ENCODE results near the gene TMEM161B.
"Not testable (repeated sequence)": the region's sequence is repeated elsewhere in the genome, so short reads cannot be mapped to it uniquely, and the experiment has no call there.

TMEM161B gene

GRCh38 chr5:88268385-88269184 lies at the start of gene TMEM161B:
TMEM161B (minus strand) TSS chr5:88268845; CDS start chr5:88268723, 122 bp downstream.
- DNase-seq = peak; percentile 89

- no peak for DNase-seq
These were observed 35.7 kb upstream of the TMEM161B start for GRCh38 chr5:88304356-88304755.

GRCh38 chr5:88298425-88298824 lies 29.8 kb upstream of the TMEM161B start:
- DNase-seq = no peak

GRCh38 chr5:88290801-88291200 lies 22.2 kb upstream of the TMEM161B start:
- DNase-seq = no peak

DNA sequence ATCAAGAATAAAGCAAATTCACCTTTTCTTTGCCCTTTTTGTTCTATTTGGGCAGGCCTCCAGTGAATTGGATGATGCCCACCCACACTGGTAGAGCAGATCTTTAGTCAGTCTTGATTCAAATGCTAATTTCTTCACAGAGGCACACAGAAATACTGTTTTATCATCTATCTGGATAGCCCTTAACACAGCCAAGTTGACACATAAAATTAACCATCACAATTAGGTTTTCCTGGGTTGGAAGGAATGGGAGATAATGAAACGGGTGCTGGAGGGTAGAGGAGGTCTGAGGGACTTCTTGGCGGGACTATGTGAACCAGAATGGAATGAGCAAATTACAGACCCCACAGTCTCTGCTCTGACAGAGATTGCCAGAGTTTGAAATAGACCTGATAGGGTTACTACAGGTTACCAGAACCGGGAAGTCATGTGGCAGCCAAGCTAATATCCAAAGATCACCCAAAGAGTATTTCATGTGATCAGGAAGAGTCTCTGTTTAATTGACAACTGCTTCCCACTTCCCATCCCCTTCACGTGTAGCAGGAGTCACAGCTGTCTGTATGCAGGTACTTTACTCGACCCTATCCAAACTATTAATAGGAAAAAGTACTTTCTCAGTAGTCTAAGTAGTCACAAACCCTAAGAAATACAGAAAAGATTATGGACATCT lies 20.0 kb upstream of the TMEM161B start:
- no peak for DNase-seq

- no peak for DNase-seq
These were observed 19.3 kb upstream of the TMEM161B start for GRCh38 chr5:88287846-88288527.

- DNase-seq = no peak
These were observed 18.7 kb upstream of the TMEM161B start for GRCh38 chr5:88287302-88287701.

DNA sequence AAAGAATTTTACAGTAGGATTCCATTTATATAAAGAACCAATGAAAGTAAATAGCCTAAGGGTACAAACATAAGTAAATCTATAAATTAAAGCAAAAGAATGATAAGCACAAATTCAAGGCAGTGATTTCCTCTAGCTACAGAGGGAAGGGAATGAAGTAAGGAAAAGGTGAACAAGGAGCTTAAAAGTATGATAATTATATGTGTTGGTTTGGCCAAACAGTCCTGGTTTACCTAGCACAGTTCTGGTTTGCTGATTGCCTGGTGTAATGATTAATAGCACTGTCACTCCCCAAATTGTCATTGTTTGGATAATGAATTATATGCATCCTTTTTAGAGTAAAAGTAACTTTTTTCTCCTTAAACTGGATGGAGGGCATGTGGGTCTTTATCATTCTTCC lies 15.0 kb upstream of the TMEM161B start:
- no peak for DNase-seq

DNA sequence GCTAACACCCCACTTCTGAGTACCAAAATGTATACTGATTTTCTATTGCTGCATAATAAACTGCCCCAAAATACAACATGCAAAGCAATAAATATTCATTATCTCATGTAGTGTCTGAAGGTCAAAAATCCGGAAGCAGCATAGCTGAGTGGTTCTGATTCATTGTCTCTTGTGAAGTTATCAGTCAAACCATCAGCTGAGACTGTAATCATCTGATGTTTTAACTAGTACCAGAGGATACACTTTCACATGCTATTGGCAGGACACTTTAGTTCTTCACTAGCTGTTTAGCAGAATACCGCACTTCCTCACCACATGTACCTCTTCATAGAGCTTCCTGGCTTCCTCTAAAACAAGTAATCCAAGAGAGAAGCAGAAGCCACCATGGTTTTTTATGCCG lies 12.7 kb upstream of the TMEM161B start:
- no peak for DNase-seq

GRCh38 chr5:88279584-88279983 lies 10.9 kb upstream of the TMEM161B start:
- DNase-seq = no peak

GRCh38 chr5:88276378-88276777 lies 7.7 kb upstream of the TMEM161B start:
- no peak for DNase-seq

DNA sequence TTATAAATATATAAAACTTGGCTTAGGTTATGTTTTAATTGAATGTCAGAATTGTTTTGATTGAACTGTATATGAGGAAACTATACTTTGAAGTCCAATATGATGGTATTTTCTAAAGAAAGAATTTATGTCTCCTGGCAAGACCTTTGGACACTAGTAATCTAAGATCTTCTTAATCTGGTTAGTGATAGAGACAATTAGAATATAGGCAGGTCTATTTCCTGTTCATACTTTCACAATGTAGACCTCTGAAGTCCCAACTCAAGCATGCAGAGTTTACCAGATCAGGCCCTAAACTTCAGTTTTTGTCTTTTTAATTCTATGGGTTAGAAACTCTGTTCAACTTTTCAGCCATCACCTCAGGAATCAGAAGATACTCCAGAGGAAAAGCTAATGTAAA lies 6.9 kb upstream of the TMEM161B start:
- DNase-seq = no peak

DNA sequence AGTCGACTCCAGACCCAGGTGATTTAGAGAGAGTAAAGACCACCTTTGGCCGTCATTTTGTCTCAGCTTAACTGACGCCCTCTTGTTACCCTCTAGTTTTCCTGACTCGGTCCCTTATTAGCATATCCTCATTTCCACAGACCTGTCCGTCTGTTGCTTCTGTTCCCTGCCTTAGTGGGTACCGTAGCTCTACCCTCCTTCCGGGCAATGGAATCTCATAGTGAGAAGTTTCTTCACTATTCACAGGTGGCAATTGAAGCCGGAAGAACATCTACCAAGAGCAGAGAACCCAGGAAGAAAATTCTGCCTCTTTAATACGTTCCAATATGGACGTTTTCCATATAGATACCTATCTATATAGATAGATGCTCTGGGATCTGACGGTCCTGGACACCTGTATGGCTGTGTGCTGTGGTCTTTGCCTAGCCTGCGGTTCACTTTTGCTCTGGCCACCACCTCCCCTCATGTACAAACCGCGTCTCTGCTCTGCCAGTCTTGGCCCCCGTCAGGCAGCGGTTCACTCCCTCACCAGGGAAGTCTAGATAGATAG lies 652 bp upstream of the TMEM161B start:
- peak; percentile 29 for DNase-seq

- not testable (repeated sequence) for DNase-seq
These were observed 4.1 kb downstream of the TMEM161B start for GRCh38 chr5:88264565-88264964.

- no peak for DNase-seq
These were observed 5.3 kb downstream of the TMEM161B start for GRCh38 chr5:88263349-88263748.

DNA sequence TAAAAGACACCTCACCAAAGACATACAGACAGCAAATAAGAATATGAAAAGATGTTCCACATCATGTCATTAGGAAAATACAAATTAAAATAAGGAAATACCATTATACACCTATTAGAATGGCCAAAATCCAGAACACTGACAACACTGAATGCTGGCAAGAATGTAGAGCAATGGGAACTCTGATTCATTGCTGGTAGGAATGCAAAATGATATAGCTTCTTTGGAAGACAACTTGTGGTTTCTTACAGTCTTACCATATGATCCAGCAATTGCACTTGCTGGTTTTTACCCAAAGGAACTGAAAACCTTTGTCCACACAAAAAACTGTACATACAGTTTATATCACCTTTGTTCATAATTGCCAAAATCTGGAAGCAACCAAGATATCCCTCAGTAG lies 6.5 kb downstream of the TMEM161B start:
- no peak for DNase-seq

DNA sequence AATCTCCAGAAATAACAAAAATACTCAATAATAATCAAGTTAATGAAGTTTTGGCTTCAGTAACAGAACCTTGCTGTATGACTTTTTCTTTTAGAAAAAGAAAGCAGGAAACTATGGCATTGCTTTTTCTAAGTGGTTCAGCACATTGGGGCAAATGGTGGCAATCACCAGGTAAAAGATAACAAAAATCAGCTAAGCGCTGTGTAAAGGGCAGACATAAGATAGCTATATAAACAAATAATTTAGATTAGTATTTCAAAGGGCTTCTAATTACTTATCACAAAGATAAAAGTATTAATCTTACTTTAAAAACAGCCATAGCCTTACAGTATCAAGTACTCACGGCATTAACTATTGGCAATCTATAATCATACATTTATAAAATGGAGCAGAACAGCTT lies 10.0 kb downstream of the TMEM161B start:
- no peak for DNase-seq

DNA sequence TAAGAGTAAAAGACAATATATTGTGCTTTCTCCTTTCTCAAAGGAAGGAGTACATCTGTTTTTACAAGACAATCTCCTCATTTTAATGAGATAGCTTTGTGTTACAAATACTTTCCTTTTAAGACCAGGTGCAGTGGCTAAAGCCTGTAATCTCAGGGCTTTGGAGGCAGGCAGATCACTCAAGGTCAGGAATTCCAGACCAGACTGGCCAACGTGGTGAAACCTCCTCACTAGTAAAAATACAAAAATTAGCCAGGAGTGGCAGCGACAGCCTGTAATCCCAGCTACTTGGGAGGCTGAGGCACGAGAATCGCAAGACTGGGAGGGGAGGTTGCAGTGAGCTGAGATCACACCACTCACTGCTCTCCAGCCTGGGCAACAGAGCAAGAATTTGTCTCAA lies 11.8 kb downstream of the TMEM161B start:
- no peak for DNase-seq

GRCh38 chr5:88256037-88256436 lies 12.6 kb downstream of the TMEM161B start:
- DNase-seq = no peak

- no peak for DNase-seq
These were observed 14.3 kb downstream of the TMEM161B start for GRCh38 chr5:88254320-88254719.

GRCh38 chr5:88251048-88251711 lies 17.5 kb downstream of the TMEM161B start:
- no peak for DNase-seq

DNA sequence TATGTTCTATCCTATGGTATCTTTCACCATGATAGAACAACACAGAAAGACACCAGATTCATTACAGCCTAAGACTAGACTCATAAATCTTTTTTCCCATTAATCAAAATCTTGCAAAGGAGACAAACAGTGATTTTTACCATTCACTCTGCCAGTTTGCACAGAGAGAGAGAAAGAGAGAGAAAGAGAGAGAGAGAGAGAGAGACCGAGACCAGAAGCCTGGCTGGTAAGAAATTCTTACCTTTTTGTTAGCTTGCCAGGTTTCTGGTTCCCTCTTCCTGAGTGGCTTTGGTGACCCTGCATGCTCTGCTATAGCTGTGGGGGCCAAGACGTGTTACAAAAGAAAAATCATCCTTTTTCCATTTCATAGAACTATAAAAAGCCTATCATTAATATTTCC lies 18.6 kb downstream of the TMEM161B start:
- DNase-seq = no peak

Measured in NCI-H1105 treated with DMSO at 0.1 percent for 48 hours (cell line).